OCI-LY3 (cell line): ENCODE data around the gene SLC9A7.

ENCODE experiments used
- CTCF ChIP-seq: fragments of 200-600, 300-600 bp; sonication (generic); IDR thresholded peaks from 2 replicates; pipeline ENCODE4 v1.5.1; 2014; ENCODE audit warnings: antibody characterized with exemption, low read length, low read depth
- EZH2phosphoT487 ChIP-seq: fragments of 200-600 bp; shearing (Covaris generic); IDR thresholded peaks from 2 replicates; pipeline ENCODE4 v1.6.1; 2018; ENCODE audit warnings: antibody characterized with exemption, mixed run types, low read depth

GRCh38 chrX:46628460-46629371 lies 130.2 kb downstream of the SLC9A7 start:
- no peak for TF ChIP-seq CTCF
- TF ChIP-seq EZH2phosphoT487 = no peak
